ENCODE data around the gene BRF1.

Gene BRF1

DNA sequence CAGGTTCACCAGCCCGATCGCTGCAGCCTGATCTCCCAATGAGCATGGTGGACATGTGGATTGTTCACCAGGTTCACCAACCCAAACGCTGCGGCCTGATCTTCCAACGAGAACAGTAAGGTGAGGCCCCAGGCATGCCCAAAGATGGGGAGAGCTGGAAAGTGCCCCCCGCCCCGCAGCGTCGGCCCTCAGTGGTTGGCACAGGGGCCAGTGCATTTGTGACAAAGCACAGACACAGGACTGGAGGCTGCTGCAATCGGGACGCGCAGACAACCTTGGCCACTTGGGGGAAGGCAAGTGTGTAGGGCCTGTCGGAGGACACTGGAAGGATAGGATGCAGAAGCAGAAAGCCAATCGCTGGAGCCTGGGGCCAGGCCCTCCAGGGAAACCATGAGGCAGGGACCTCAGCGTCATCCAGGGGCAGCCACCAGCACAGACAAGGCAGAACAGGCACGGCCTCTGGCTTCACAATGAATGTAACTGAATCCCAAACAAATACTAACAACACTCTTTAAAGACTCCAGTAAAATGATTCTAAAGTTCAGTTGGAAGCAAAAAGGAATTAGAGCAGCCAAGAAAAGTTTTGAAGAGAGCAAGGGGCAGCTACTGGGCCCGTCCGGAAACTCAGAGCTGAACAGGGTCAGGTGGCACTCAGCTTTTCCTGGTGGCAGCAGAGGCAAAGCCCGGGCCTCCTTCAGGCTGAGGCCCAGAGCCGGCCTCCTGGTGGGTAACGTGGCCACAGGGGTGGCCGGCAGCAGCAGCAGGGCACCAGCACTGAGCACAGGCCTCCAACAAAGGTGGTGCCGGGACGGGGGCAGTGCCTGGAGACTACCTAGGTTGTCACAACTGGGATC lies 13.3 kb downstream of the BRF1 start:
- 0 out of 2 replicates have a peak, but pooled peaks have one; percentile 19 for TF ChIP-seq CTCF (IDR thresholded peaks at IDR 0.05; ENCODE audit: low read depth, low read length)
- Histone ChIP-seq H3K9me3 (no peaks in the 10 kb centered on the region), H3K27me3 (no peaks in the 10 kb centered on the region), H3K4me1 (peaks cover 9% of the 10 kb centered on the region), H3K4me3 (ENCODE audit: low read depth, low read length) (no peak overlapping the region), H3K36me3 (no peaks in the 10 kb centered on the region)
- peak; percentile 62 for DNase-seq

DNA sequence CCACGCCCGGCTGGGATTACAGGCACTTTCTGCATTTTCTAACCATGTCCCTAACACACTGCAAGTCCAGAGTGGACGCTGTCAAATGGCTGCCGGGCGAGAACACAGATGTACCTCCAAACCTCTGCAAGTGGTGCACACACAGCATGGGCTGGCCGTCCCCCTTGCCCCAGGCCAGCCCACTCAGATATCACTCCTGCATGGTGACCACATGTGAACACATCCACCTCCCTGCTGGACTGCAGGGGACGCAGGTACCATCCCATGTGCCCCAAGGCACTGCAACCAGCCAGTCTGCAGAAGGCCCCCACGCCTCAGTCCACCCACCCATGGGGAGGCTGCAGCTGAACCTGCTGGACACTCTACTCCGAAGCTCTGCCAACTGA lies 14.0 kb downstream of the BRF1 start:
- no peak for TF ChIP-seq CTCF (IDR thresholded peaks at IDR 0.05; ENCODE audit: low read depth, low read length)
- H3K27me3 ChIP-seq = no peaks in the 10 kb centered on the region
- H3K4me3 ChIP-seq (ENCODE audit: low read depth, low read length) = no peak overlapping the region
- H3K9me3 ChIP-seq = no peaks in the 10 kb centered on the region
- H3K36me3 ChIP-seq = no peaks in the 10 kb centered on the region
- no peak for DNase-seq
- peaks cover 7% of the 10 kb centered on the region for H3K4me1 ChIP-seq

GRCh38 chr14:105285174-105285573 lies 15.6 kb downstream of the BRF1 start:
- peaks cover 7% of the 10 kb centered on the region for H3K4me1 ChIP-seq
- TF ChIP-seq CTCF (IDR thresholded peaks at IDR 0.05; ENCODE audit: low read depth, low read length) = no peak

GRCh38 chr14:105283899-105284298 lies 16.9 kb downstream of the BRF1 start:
- no peaks in the 10 kb centered on the region for H3K36me3 ChIP-seq
- no peak for DNase-seq
- no peaks in the 10 kb centered on the region for H3K9me3 ChIP-seq
- H3K4me1 ChIP-seq = peaks cover 7% of the 10 kb centered on the region
- H3K4me3 ChIP-seq (ENCODE audit: low read depth, low read length) = no peak overlapping the region
- no peaks in the 10 kb centered on the region for H3K27me3 ChIP-seq
- no peak for TF ChIP-seq CTCF (IDR thresholded peaks at IDR 0.05; ENCODE audit: low read depth, low read length)

More at GRCh38 chr14:105285174-105285573, 15.6 kb downstream of the BRF1 start:
- no peaks in the 10 kb centered on the region for H3K9me3 ChIP-seq
- no peaks in the 10 kb centered on the region for H3K36me3 ChIP-seq
- no peak overlapping the region for H3K4me3 ChIP-seq (ENCODE audit: low read depth, low read length)
- DNase-seq = no peak
- H3K27me3 ChIP-seq = no peaks in the 10 kb centered on the region

GRCh38 chr14:105283028-105283427 lies 17.8 kb downstream of the BRF1 start:
- no peaks in the 10 kb centered on the region for H3K9me3 ChIP-seq
- no peak for DNase-seq
- H3K4me1 ChIP-seq = peaks cover 7% of the 10 kb centered on the region
- H3K36me3 ChIP-seq = no peaks in the 10 kb centered on the region
- H3K4me3 ChIP-seq (ENCODE audit: low read depth, low read length) = no peak overlapping the region
- no peaks in the 10 kb centered on the region for H3K27me3 ChIP-seq
- no peak for TF ChIP-seq CTCF (IDR thresholded peaks at IDR 0.05; ENCODE audit: low read depth, low read length)

- Histone ChIP-seq H3K4me3 (ENCODE audit: low read depth, low read length) (no peak overlapping the region), H3K36me3 (no peaks in the 10 kb centered on the region), H3K27me3 (no peaks in the 10 kb centered on the region), H3K9me3 (no peaks in the 10 kb centered on the region), H3K4me1 (peaks cover 2% of the 10 kb centered on the region; the same call in 1 of the 2 replicates)
- TF ChIP-seq CTCF (IDR thresholded peaks at IDR 0.05; ENCODE audit: low read depth, low read length) = no peak
- no peak for DNase-seq
These were observed 18.6 kb downstream of the BRF1 start for GRCh38 chr14:105282098-105282725.
